Right atrium auricular region (tissue), 2 donors: ENCODE data around the gene SFRP4. TPM values are rescaled to one million over a fixed set of nuclear protein-coding genes. Genes with fewer than 3 reads are reported as not detected.

Experiments
- DNase-seq: peaks from one replicate; pipeline ENCODE4 v3.0.0-alpha.2; 2019; ENCODE audit warnings: low spot score
- H3K27ac ChIP-seq, 2 donors: fragments of 200-600 bp; sonication (generic); 1 replicate in 1 of 2; 2 replicates in 1 of 2; pipeline ENCODE4 v1.5.1; 2016 to 2019
- H3K27me3 ChIP-seq, 2 donors: fragments of 200-600 bp; sonication (generic); one replicate each; pipeline versions ENCODE4 v1.5.1 to v1.6.0; 2017 to 2019
- H3K36me3 ChIP-seq: fragments of 200-600 bp; sonication (generic); one replicate; pipeline ENCODE4 v1.5.1; 2016
- H3K4me1 ChIP-seq, 2 donors: fragments of 200-600 bp; sonication (generic); one replicate each; pipeline versions ENCODE4 v1.5.1 to v1.6.0; 2017 to 2019
- H3K4me3 ChIP-seq, 2 donors: fragments of 200-600 bp; sonication (generic); 1 replicate in 1 of 2; 2 replicates in 1 of 2; pipeline ENCODE4 v1.5.1; 2017 to 2019; ENCODE audit warnings: mild to moderate bottlenecking in 1 of 2, moderate library complexity in 1 of 2
- H3K9me3 ChIP-seq, 2 donors: fragments of 200-600 bp; sonication (generic); one replicate each; pipeline ENCODE4 v1.5.1; 2019
- CTCF ChIP-seq, 2 donors: fragments of 200-600 bp; sonication (generic); IDR thresholded peaks; one replicate each; pipeline ENCODE4 v1.5.1; 2019; ENCODE audit warnings: antibody characterized with exemption in 2 of 2
- total RNA-seq, 2 donors: library from RNA; depleted of rRNA; stranded (reverse); fragments of >200 nt; gene quantifications; one replicate each; pipeline ENCODE4 v1.1.0, GENCODE V29; 2016

SFRP4 gene
- total RNA-seq, 2 donors from 2014 or later, result 5.0 to 11.9 TPM

GRCh38 chr7:37901236-37901827 lies 15.3 kb downstream of the SFRP4 start:
- Histone ChIP-seq H3K9me3 (no peaks in the 10 kb centered on the region), H3K4me1 (peaks cover 0 to 13% of the 10 kb centered on the region in 2 donors), H3K36me3 (no peaks in the 10 kb centered on the region), H3K27ac (no peak overlapping the region), H3K4me3 (no peak overlapping the region), H3K27me3 (no peaks in the 10 kb centered on the region)
- TF ChIP-seq CTCF (IDR thresholded peaks at IDR 0.05), result peak; percentile 29 to 73
- no peak for DNase-seq

GRCh38 chr7:37899712-37900247 lies 16.8 kb downstream of the SFRP4 start:
- Histone ChIP-seq H3K4me1 (peaks cover 0 to 13% of the 10 kb centered on the region in 2 donors), H3K27me3 (no peaks in the 10 kb centered on the region), H3K9me3 (no peaks in the 10 kb centered on the region), H3K27ac (no peak overlapping the region), H3K4me3 (no peak overlapping the region), H3K36me3 (no peaks in the 10 kb centered on the region)
- no peak for DNase-seq
- TF ChIP-seq CTCF (IDR thresholded peaks at IDR 0.05), result no peak

GRCh38 chr7:37894671-37895070 lies 21.9 kb downstream of the SFRP4 start:
- Histone ChIP-seq H3K9me3 (no peaks in the 10 kb centered on the region), H3K4me3 (no peak overlapping the region), H3K27ac (no peak overlapping the region), H3K4me1 (no peaks in the 10 kb centered on the region), H3K36me3 (no peaks in the 10 kb centered on the region), H3K27me3 (no peaks in the 10 kb centered on the region)
- no peak for DNase-seq
- TF ChIP-seq CTCF (IDR thresholded peaks at IDR 0.05), result no peak

GRCh38 chr7:37893359-37893758 lies 23.3 kb downstream of the SFRP4 start:
- Histone ChIP-seq H3K9me3 (no peaks in the 10 kb centered on the region), H3K4me1 (no peaks in the 10 kb centered on the region), H3K36me3 (no peaks in the 10 kb centered on the region), H3K27me3 (no peaks in the 10 kb centered on the region), H3K27ac (no peak overlapping the region), H3K4me3 (no peak overlapping the region)
- DNase-seq, result no peak
- no peak for TF ChIP-seq CTCF (IDR thresholded peaks at IDR 0.05)

GRCh38 chr7:37882086-37882485 lies 34.5 kb downstream of the SFRP4 start:
- Histone ChIP-seq H3K27ac (no peak overlapping the region), H3K27me3 (no peaks in the 10 kb centered on the region), H3K4me3 (no peak overlapping the region), H3K4me1 (no peaks in the 10 kb centered on the region), H3K9me3 (peaks cover 0 to 8% of the 10 kb centered on the region in 2 donors), H3K36me3 (no peaks in the 10 kb centered on the region)
- no peak for DNase-seq
- no peak for TF ChIP-seq CTCF (IDR thresholded peaks at IDR 0.05)

Other genes with a start within 250 kb of the SFRP4 start
- gene GPR141, start 233.1 kb downstream of the SFRP4 start, total RNA-seq, result under 1 TPM in 1 of 2 donors, not detected in 1; 0.55 TPM
- not detected for gene NME8, start 68.2 kb downstream of the SFRP4 start, total RNA-seq
- 10 to 100 TPM in 1 of 2 donors, 1 to 10 TPM in 1; 9.9 to 36.3 TPM for gene EPDR1, start 3.8 kb upstream of the SFRP4 start, total RNA-seq